Tibial nerve (tissue), 4 donors: Measurements from ENCODE around the gene TMEM238L.

Source experiments
- CTCF ChIP-seq, 5 experiments: fragments of 200-600 bp in 3 of 5; fragments of 450-650 bp in 2 of 5; sonication (generic) in 3 of 5; IDR thresholded peaks; one replicate each; pipeline ENCODE4 v1.5.1; 2016 to 2019; ENCODE audit warnings: antibody characterized with exemption in 5 of 5, mild to moderate bottlenecking in 3 of 5, moderate library complexity in 2 of 5
- EP300 ChIP-seq, 2 donors: sonication (generic); formaldehyde crosslinking; IDR thresholded peaks; one replicate each; pipeline ENCODE4 v1.6.1; 2017; ENCODE audit warnings: antibody characterized with exemption in 2 of 2, mild to moderate bottlenecking in 1 of 2
- POLR2A ChIP-seq, 2 donors: fragments of 450-650 bp; IDR thresholded peaks; one replicate each; pipeline ENCODE4 v1.6.1; 2017; ENCODE audit warnings: antibody characterized with exemption in 2 of 2, mild to moderate bottlenecking in 2 of 2, moderate library complexity in 2 of 2

GRCh38 chr17:10752696-10753095, 51.2 kb downstream of the TMEM238L start:
- TF ChIP-seq CTCF (IDR thresholded peaks at IDR 0.05) = no peak
- no peak for TF ChIP-seq POLR2A (IDR thresholded peaks at IDR 0.05)
- no peak for TF ChIP-seq EP300 (IDR thresholded peaks at IDR 0.05)
